Immature natural killer cell (primary cell): Measurements from ENCODE around the gene EPHB4. TPM values are rescaled to one million over a fixed set of nuclear protein-coding genes. Genes with fewer than 3 reads are reported as not detected.
"Not testable (repeated sequence)": the region's sequence is repeated elsewhere in the genome, so short reads cannot be mapped to it uniquely, and the experiment has no call there.

Experiments
- DNase-seq, 3 donors: peaks; one replicate each; pipeline ENCODE4 v3.0.0; 2022; ENCODE audit warnings: mixed read lengths in 1 of 3
- H3K27ac Mint-ChIP-seq, 6 donors: one replicate each; pipeline ENCODE4 v1.8.0; 2020; ENCODE audit warnings: mixed read lengths in 6 of 6, mild to moderate bottlenecking in 5 of 6, inconsistent platforms in 4 of 6, moderate library complexity in 3 of 6
- H3K27me3 Mint-ChIP-seq, 3 donors: one replicate each; pipeline ENCODE4 v1.8.0; 2020 to 2021; ENCODE audit warnings: low read depth in 3 of 3, mild to moderate bottlenecking in 3 of 3, mixed read lengths in 3 of 3, moderate library complexity in 3 of 3, inconsistent platforms in 1 of 3
- H3K36me3 Mint-ChIP-seq, 3 donors: one replicate each; pipeline ENCODE4 v1.8.0; 2020; ENCODE audit warnings: mixed read lengths in 3 of 3, inconsistent platforms in 2 of 3, mild to moderate bottlenecking in 2 of 3
- H3K4me1 Mint-ChIP-seq, 2 donors: one replicate each; pipeline ENCODE4 v1.8.0; 2020; ENCODE audit warnings: inconsistent platforms in 2 of 2, mild to moderate bottlenecking in 2 of 2, mixed read lengths in 2 of 2, moderate library complexity in 1 of 2
- H3K4me3 Mint-ChIP-seq, 5 donors: one replicate each; pipeline ENCODE4 v1.8.0; 2020; ENCODE audit warnings: mild to moderate bottlenecking in 5 of 5, mixed read lengths in 5 of 5, inconsistent platforms in 3 of 5, moderate library complexity in 3 of 5
- H3K9me3 Mint-ChIP-seq, 6 donors: one replicate each; pipeline ENCODE4 v1.8.0; 2020; ENCODE audit warnings: mild to moderate bottlenecking in 6 of 6, mixed read lengths in 6 of 6, inconsistent platforms in 4 of 6, moderate library complexity in 3 of 6
- polyA plus RNA-seq, 3 donors: library from polyadenylated mRNA; unstranded; fragments of 300-500 nt; fragmentation: Illumina TruSeq; gene quantifications; one replicate each; pipeline ENCODE4 v1.2.3, GENCODE V29; 2021

EPHB4 gene
- polyA plus RNA-seq, 3 donors from 2014 or later = 0.37 TPM; not detected in 2

DNA sequence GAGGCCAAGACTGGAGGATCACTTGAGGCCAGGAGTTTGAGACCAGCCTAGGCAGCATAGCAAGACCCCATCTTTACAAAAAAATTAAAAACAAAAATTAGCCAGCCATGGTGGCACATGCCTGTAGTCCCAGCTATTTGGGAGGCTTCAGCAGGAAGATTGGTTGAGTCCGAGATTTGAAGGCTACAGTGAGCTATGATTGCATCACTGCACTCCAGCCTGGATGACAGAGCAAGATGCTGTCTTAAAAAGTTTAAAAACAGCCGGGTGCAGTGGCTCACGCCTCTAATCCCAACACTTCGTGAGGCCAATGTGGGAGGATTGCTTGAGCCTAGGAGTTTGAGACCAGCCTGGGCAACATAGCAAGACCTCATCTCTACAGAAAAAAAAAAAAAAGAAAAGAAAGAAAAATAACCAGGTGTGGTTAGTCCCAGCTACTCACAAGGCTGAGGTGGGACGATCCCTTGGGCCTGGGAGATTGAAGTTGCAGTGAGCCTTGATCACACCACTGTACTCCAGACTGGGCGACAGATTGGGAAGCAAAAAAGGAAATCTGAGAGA, 49.2 kb downstream of the EPHB4 start:
- DNase-seq = no peak
- peaks cover 0 to 10% (median 0%) of the 10 kb centered on the region in 3 donors for H3K27me3 Mint-ChIP-seq
- no peak overlapping the region for H3K4me3 Mint-ChIP-seq
- no peaks in the 10 kb centered on the region for H3K4me1 Mint-ChIP-seq
- H3K36me3 Mint-ChIP-seq = no peaks in the 10 kb centered on the region
- H3K9me3 Mint-ChIP-seq = no peaks in the 10 kb centered on the region
- no peak overlapping the region for H3K27ac Mint-ChIP-seq

DNA sequence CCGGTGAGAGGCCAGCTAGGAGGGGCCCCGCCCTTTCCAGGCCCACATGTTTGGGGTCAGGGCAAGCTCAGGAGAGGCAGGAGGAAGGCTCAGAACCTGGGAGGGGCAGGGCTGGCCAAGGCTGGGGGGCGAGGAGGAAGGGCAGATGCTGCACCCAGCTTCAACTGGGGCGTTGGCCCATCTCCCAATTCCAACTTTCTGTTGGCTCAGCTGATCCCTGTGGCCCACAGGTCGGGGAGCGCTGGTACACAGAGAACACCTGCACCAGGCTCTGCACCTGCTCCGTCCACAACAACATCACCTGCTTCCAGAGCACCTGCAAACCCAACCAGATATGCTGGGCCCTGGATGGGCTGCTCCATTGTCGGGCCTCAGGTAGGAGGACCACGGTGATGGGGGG, 53.8 kb downstream of the EPHB4 start:
- H3K36me3 Mint-ChIP-seq = no peaks in the 10 kb centered on the region
- no peak for DNase-seq
- H3K9me3 Mint-ChIP-seq = no peaks in the 10 kb centered on the region
- peaks cover 0 to 19% (median 3%) of the 10 kb centered on the region in 3 donors for H3K27me3 Mint-ChIP-seq
- H3K27ac Mint-ChIP-seq = no peak overlapping the region
- H3K4me1 Mint-ChIP-seq = no peaks in the 10 kb centered on the region
- no peak overlapping the region for H3K4me3 Mint-ChIP-seq

DNA sequence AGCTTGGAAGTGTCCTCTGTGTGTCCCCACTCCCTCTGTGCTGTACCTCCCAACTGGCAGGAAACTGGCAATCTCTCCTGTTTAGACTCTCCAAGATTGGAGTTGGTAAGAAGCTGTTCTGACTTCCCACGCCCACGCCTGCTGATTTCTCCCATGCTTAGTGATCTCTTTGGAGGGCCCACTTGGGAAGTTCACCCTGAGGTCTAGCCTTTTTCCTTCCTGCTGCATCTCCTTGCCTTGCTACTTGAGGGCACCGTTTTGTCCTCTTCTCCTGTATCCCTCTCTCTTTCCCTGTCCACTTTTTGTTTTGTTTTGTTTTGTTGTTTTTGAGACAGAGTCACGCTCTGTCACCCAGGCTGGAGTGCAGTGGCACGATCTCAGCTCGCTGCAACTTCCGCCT, 58.5 kb downstream of the EPHB4 start:
- Mint-ChIP-seq H3K27me3 (peaks cover 0 to 12% (median 5%) of the 10 kb centered on the region in 3 donors), H3K36me3 (no peaks in the 10 kb centered on the region), H3K4me1 (no peaks in the 10 kb centered on the region), H3K27ac (no peak overlapping the region), H3K4me3 (no peak overlapping the region), H3K9me3 (no peaks in the 10 kb centered on the region)
- no peak for DNase-seq

DNA sequence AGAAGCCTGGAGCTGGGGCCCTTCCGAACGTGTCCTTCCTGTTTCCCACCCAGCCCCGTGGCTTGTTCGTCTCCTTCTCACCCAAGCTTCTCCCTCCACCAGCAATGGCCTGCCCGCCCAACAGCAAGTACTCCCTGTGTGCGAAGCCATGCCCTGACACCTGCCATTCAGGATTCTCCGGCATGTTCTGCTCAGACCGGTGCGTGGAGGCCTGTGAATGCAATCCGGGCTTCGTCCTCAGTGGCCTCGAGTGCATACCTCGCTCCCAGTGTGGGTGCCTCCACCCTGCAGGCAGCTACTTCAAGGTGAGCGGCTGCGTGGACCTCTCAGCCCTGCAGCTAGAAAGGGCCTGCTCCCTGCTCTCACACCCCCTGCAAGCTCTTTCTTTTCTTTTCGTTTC, 62.1 kb downstream of the EPHB4 start:
- Mint-ChIP-seq H3K27me3 (peaks cover 5 to 12% (median 5%) of the 10 kb centered on the region in 3 donors), H3K4me1 (no peaks in the 10 kb centered on the region), H3K4me3 (no peak overlapping the region), H3K9me3 (no peaks in the 10 kb centered on the region), H3K27ac (no peak overlapping the region), H3K36me3 (no peaks in the 10 kb centered on the region)
- DNase-seq = no peak

DNA sequence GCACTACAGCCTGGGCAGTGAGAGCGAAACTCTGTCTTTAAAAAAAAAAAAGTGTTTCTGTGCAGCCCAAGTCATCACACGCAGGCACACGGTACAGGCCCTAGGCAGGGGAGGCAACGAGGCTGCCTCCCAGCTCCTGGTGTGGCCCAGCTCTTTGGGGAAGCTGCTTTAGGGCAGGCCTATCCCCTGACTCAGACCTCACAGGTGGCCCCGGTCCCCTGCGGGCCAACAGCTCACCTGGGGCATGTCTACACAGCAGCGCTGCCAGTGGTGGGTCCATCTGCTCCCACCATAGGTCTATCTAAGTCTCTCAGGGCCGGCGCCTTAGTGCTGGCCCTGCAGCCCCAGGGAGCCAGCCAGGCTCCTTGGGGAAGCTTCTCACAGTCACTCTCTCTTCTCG, 62.5 kb downstream of the EPHB4 start:
- Mint-ChIP-seq H3K27me3 (peaks cover 5 to 12% (median 5%) of the 10 kb centered on the region in 3 donors), H3K4me1 (no peaks in the 10 kb centered on the region), H3K4me3 (no peak overlapping the region), H3K9me3 (no peaks in the 10 kb centered on the region), H3K36me3 (no peaks in the 10 kb centered on the region), H3K27ac (no peak overlapping the region)
- no peak for DNase-seq

DNA sequence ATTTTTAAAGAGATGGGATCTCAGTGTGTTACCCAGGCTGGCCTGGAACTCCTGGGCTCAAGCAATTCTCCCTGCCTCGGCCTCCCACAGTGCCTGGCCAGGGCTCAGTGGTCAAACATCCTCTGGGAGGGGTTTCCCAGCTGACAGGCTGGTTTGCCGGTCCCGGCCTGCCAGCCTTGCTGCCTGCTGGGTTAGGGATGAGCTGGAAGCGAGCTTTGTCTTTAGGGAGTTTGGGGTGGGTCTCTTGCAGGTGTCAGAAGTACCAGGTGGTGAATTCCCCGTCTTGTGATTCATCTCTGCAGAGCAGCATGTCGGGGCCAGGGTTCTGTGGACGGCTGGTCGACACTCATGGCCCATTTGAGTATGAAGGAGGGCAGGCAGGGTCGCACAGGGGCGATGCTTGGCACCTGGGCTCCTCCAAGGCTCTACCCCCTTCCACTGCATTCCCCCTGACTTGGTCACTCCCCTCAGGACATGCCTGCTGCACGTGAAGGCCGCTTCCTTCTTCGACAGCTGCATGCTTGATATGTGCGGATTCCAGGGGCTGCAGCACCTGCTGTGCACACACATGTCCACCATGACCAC, 63.7 kb downstream of the EPHB4 start:
- Mint-ChIP-seq H3K9me3 (no peaks in the 10 kb centered on the region), H3K27me3 (peaks cover 4 to 5% (median 5%) of the 10 kb centered on the region in 3 donors), H3K4me3 (no peak overlapping the region), H3K36me3 (no peaks in the 10 kb centered on the region), H3K27ac (no peak overlapping the region), H3K4me1 (no peaks in the 10 kb centered on the region)
- no peak for DNase-seq

DNA sequence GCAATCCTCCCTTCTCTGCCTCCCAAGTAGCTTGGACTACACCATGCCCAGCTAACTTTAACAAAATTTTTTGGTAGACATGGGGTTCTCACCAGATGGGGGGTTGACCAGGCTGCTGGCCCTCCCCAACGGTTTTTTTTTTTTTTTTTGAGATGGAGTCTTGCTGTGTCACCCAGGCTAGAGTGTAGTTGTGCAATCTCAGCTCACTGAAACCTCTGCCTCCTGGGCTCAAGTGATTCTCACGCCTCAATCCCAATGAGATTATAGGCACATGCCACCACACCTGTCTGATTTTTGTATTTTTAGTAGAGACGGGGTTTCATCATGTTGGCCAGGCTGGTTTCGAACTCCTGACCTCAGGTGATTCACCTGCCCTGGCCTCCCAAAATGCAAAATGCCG, 64.5 kb downstream of the EPHB4 start:
- not testable (repeated sequence) for H3K4me1 Mint-ChIP-seq, H3K4me3 Mint-ChIP-seq, H3K36me3 Mint-ChIP-seq, H3K9me3 Mint-ChIP-seq, DNase-seq, H3K27me3 Mint-ChIP-seq, H3K27ac Mint-ChIP-seq

DNA sequence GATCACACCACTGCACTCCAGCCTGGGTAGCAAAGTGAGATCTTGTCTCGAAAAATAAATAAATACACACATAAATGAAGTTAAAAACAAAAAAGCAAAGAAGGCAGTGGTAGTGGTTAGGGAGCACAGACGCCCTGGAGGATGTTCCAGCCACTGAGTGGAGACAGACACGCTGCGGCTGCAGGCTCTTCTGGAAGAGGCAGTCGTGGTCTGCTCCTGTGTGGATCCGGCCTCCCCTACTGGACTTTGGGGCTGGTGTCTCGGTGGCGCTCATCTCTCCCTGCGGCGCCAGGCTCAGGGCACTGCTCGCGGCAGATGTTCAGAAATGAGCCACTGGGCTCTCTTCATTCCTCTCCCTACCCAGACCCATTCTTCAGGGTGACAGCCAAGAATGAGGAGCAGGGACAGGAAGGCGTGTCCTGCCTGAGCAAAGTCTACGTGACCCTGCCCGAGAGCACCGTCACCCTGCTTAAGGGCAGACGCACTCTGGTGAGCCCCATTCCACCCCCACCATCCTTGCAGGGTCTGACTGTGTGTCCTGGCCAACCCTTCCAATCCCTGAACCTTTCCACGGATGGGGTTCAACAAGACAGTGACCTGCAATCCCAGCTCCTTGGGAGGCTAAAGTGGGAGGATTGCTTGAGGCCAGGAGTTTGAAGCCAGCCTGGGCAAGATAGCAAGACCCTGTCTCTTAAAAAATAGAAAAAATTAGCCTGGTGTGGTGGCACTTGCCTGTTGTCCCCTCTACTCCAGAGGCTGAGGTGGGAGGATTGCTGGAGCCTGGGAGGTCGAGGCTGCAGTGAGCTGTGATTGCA, 67.8 kb downstream of the EPHB4 start:
- no peak for DNase-seq
- no peak overlapping the region for H3K27ac Mint-ChIP-seq
- H3K36me3 Mint-ChIP-seq = no peaks in the 10 kb centered on the region
- no peaks in the 10 kb centered on the region for H3K9me3 Mint-ChIP-seq
- H3K27me3 Mint-ChIP-seq = peaks cover 0 to 6% (median 4%) of the 10 kb centered on the region in 3 donors
- no peak overlapping the region for H3K4me3 Mint-ChIP-seq
- no peaks in the 10 kb centered on the region for H3K4me1 Mint-ChIP-seq

DNA sequence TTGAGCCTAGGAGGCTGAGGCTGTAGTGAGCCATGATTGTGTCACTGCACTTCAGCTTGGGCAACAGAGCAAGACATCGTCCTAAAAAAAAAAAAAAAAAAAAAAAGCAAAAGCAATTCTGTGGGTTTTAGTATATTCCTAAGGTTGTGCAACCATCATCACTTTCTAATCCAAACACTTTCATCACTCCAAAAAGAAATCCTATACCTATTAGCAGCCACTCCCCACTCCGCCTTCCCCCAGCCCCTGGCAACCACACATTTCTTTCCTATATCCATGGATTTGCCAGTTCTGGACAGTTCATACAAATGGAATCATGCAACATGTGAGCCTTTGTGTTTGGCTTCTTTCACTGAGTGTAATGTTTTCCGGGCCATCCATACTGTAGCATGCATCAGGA, 73.6 kb downstream of the EPHB4 start:
- H3K36me3 Mint-ChIP-seq = no peaks in the 10 kb centered on the region
- H3K9me3 Mint-ChIP-seq = no peaks in the 10 kb centered on the region
- no peak for DNase-seq
- H3K4me1 Mint-ChIP-seq = no peaks in the 10 kb centered on the region
- H3K27ac Mint-ChIP-seq = no peak overlapping the region
- no peak overlapping the region for H3K4me3 Mint-ChIP-seq
- H3K27me3 Mint-ChIP-seq = peaks cover 4 to 9% (median 5%) of the 10 kb centered on the region in 3 donors

DNA sequence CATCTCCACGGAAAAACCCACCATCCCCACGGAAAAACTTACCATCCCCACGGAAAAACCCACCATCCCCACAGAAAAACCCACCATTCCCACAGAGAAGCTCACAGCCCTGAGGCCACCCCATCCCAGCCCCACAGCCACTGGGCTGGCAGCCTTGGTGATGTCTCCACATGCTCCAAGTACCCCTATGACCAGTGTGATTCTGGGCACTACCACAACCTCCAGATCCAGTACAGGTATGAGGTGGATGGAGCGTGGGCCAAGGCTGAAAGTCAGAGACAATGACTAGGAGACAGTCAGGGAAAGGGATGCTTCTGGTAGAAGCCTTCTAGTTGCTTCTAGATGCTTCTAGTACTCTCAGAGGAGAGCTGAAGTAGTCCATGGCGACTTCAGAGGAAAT, 74.3 kb downstream of the EPHB4 start:
- Mint-ChIP-seq H3K4me3 (no peak overlapping the region), H3K27me3 (peaks cover 4 to 11% (median 8%) of the 10 kb centered on the region in 3 donors), H3K36me3 (no peaks in the 10 kb centered on the region), H3K27ac (peak overlapping the region in 1 of 6 donors; percentile 40), H3K4me1 (no peaks in the 10 kb centered on the region), H3K9me3 (no peaks in the 10 kb centered on the region)
- no peak for DNase-seq

Other genes starting within 250 kb of the EPHB4 start
- 100 to 1,000 TPM in 1 of 3 donors, 10 to 100 TPM in 2; 78.9 to 125 (median 90.4) TPM for gene LRCH4, start 241.4 kb downstream of the EPHB4 start, polyA plus RNA-seq
- under 1 TPM in 1 of 3 donors, not detected in 2; 0.43 TPM for gene FBXO24, start 241.2 kb downstream of the EPHB4 start, polyA plus RNA-seq
- 1 to 10 TPM; 2.0 to 4.9 (median 4.7) TPM for gene PCOLCE, start 225.2 kb downstream of the EPHB4 start, polyA plus RNA-seq
- 10 to 100 TPM; 23.2 to 29.3 (median 27.0) TPM for gene MOSPD3, start 215.0 kb downstream of the EPHB4 start, polyA plus RNA-seq
- gene TFR2, start 186.0 kb downstream of the EPHB4 start, polyA plus RNA-seq = 1 to 10 TPM in 2 of 3 donors, under 1 TPM in 1; 0.85 to 1.8 (median 1.1) TPM
- not detected for gene ACTL6B, start 171.1 kb downstream of the EPHB4 start, polyA plus RNA-seq
- 10 to 100 TPM; 61.4 to 71.8 (median 64.8) TPM for gene GNB2, start 153.8 kb downstream of the EPHB4 start, polyA plus RNA-seq
- gene GIGYF1, start 133.3 kb downstream of the EPHB4 start, polyA plus RNA-seq = 1 to 10 TPM in 1 of 3 donors, under 1 TPM in 2; 0.03 to 2.0 (median 0.47) TPM
- gene POP7, start 121.4 kb downstream of the EPHB4 start, polyA plus RNA-seq = 10 to 100 TPM; 65.1 to 70.3 (median 67.0) TPM
- gene EPO, start 107.1 kb downstream of the EPHB4 start, polyA plus RNA-seq = not detected
- gene ZAN, start 93.9 kb downstream of the EPHB4 start, polyA plus RNA-seq = not detected
- gene SLC12A9, start 25.2 kb upstream of the EPHB4 start, polyA plus RNA-seq = 1 to 10 TPM; 3.2 to 5.9 (median 4.7) TPM
- under 1 TPM in 1 of 3 donors, not detected in 2; 0.11 TPM for gene TRIP6, start 39.9 kb upstream of the EPHB4 start, polyA plus RNA-seq
- 10 to 100 TPM; 24.9 to 73.4 (median 33.2) TPM for gene SRRT, start 47.6 kb upstream of the EPHB4 start, polyA plus RNA-seq
- gene UFSP1, start 62.2 kb upstream of the EPHB4 start, polyA plus RNA-seq = 1 to 10 TPM in 1 of 3 donors, under 1 TPM in 1, not detected in 1; 0.59 to 1.1 TPM
- not detected for gene ACHE, start 68.4 kb upstream of the EPHB4 start, polyA plus RNA-seq
- not detected for gene MUC3A, start 122.0 kb upstream of the EPHB4 start, polyA plus RNA-seq
- under 1 TPM in 1 of 3 donors, not detected in 2; 0.96 TPM for gene MUC12, start 142.0 kb upstream of the EPHB4 start, polyA plus RNA-seq
- gene MUC17, start 192.6 kb upstream of the EPHB4 start, polyA plus RNA-seq = not detected